PC-3 (cell line): ENCODE results near the gene TECTA. TPM values are rescaled to one million over a fixed set of nuclear protein-coding genes. Genes with fewer than 3 reads are reported as not detected.

Experiments used
- ATAC-seq: fragments of 200-7000 bp; cut with Tn5 transposase; 2 replicates; pipeline ENCODE4 v1.9.1; 2020; ENCODE audit warnings: mild to moderate bottlenecking, moderate library complexity
- BruUV-seq: library from RNA; stranded (reverse); fragments of 400-500 nt; replicated peaks from 2 replicates; lab custom pipeline; 2021; lab: Mats Ljungman, UMichigan
- CTCF ChIA-PET: fragments of 300-600 bp; sonication (Branson Sonifier 250); formaldehyde crosslinking; loops from one replicate; lab custom pipeline; 2022; ENCODE audit warnings: antibody characterized with exemption; lab: Charles Lee
- POLR2A ChIA-PET: fragments of 300-600 bp; sonication (Branson Sonifier 250); formaldehyde crosslinking; loops from one replicate; lab custom pipeline; 2022; ENCODE audit warnings: antibody characterized with exemption; ENCODE audit not compliant: unreplicated experiment; lab: Charles Lee
- DNase-seq: peaks from one replicate; pipeline ENCODE4 v3.0.0-alpha.2; 2015
- H2AFZ ChIP-seq: fragments of 300-600 bp; sonication (generic); 2 replicates; pipeline ENCODE4 v1.6.0; 2016; ENCODE audit warnings: antibody characterized with exemption, low read length
- H3F3A ChIP-seq: fragments of 300-600 bp; sonication (generic); one replicate; pipeline ENCODE4 v1.6.0; 2017; ENCODE audit warnings: antibody characterized with exemption, low read length, control low read depth, mild to moderate bottlenecking; ENCODE audit not compliant: unreplicated experiment
- H3K27ac ChIP-seq: fragments of 300-600 bp; sonication (generic); 2 replicates; pipeline ENCODE4 v1.5.1; 2016; ENCODE audit warnings: mild to moderate bottlenecking, low read length
- H3K27me3 ChIP-seq: fragments of 300-600 bp; sonication (generic); 2 replicates; pipeline ENCODE4 v1.6.1; 2016; ENCODE audit warnings: low read length, mixed read lengths
- H3K36me3 ChIP-seq: fragments of 300-600 bp; sonication (generic); 2 replicates; pipeline ENCODE4 v1.6.1; 2016; ENCODE audit warnings: low read depth, mixed run types, low read length, mixed read lengths
- H3K4me1 ChIP-seq: fragments of 300-600 bp; sonication (generic); 2 replicates; pipeline ENCODE4 v1.5.1; 2016; ENCODE audit warnings: low read length; ENCODE audit not compliant: insufficient read depth
- H3K4me2 ChIP-seq: fragments of 300-600 bp; sonication (generic); 2 replicates; pipeline ENCODE4 v1.6.0; 2016; ENCODE audit warnings: low read length
- H3K4me3 ChIP-seq: fragments of 300-600 bp; sonication (generic); 2 replicates; pipeline ENCODE4 v1.5.1; 2016; ENCODE audit warnings: mild to moderate bottlenecking, low read length, mixed read lengths
- H3K79me2 ChIP-seq: fragments of 300-600 bp; sonication (generic); 2 replicates; pipeline ENCODE4 v1.6.1; 2017; ENCODE audit warnings: low read length, mixed read lengths
- H3K9ac ChIP-seq: fragments of 300-600 bp; sonication (generic); 2 replicates; pipeline ENCODE4 v1.6.0; 2016; ENCODE audit warnings: mild to moderate bottlenecking, low read length
- H3K9me2 ChIP-seq: fragments of 300-600 bp; sonication (generic); replicated peaks from 2 replicates; pipeline ENCODE4 v1.6.1; 2016; ENCODE audit warnings: mixed run types, low read length, mixed read lengths
- H3K9me3 ChIP-seq: fragments of 300-600 bp; sonication (generic); 2 replicates; pipeline ENCODE4 v1.6.1; 2016; ENCODE audit warnings: low read length, mixed read lengths
- H4K20me1 ChIP-seq: fragments of 300-600 bp; sonication (generic); 2 replicates; pipeline ENCODE4 v1.6.1; 2016; ENCODE audit warnings: low read length, mixed read lengths
- CTCF ChIP-seq: fragments of 300-600 bp; sonication (generic); conservative IDR thresholded peaks from 2 replicates; pipeline ENCODE4 v1.5.1; 2017; ENCODE audit warnings: antibody characterized with exemption, low read depth, mild to moderate bottlenecking, low read length
- EZH2 ChIP-seq: fragments of 300-600 bp; sonication (generic); IDR thresholded peaks from one replicate; pipeline ENCODE4 v1.6.1; 2017; ENCODE audit warnings: antibody characterized with exemption, mild to moderate bottlenecking, low read length; ENCODE audit not compliant: unreplicated experiment
- EZH2phosphoT487 ChIP-seq: fragments of 300-600 bp; sonication (generic); IDR thresholded peaks from 2 replicates; pipeline ENCODE4 v1.6.1; 2018; ENCODE audit warnings: mild to moderate bottlenecking, antibody characterized with exemption, low read length, borderline replicate concordance
- intact Hi-C: fragments of 100-400 bp; cut with micrococcal nuclease; formaldehyde crosslinking; loops from 2 replicates; pipeline ENCODE4 v1.9.0; 2023
- total RNA-seq: library from RNA; depleted of rRNA; stranded (reverse); fragments of >200 nt; gene quantifications from 2 replicates; pipeline ENCODE4 v1.2.3, GENCODE V29; 2014

TECTA gene
- total RNA-seq, 1 experiment from 2014 or later = 0.11 TPM

GRCh38 chr11:121086866-121087265 lies 14.2 kb upstream of the TECTA start:
- Histone ChIP-seq H3K79me2 (no peaks in the 10 kb centered on the region), H3K4me2 (no peak overlapping the region), H3K27me3 (no peaks in the 10 kb centered on the region), H3K9me2 (no peaks in the 10 kb centered on the region), H3K9me3 (no peaks in the 10 kb centered on the region), H3K27ac (no peak overlapping the region), H3K4me1 (no peaks in the 10 kb centered on the region), H2AFZ (no peak overlapping the region), H4K20me1 (no peaks in the 10 kb centered on the region), H3K9ac (no peak overlapping the region), H3K36me3 (no peaks in the 10 kb centered on the region; the same call in 1 of the 2 replicates), H3F3A (no peaks in the 10 kb centered on the region), H3K4me3 (no peak overlapping the region)
- DNase-seq (peak; percentile 34), ATAC-seq (no peak)
- ChIA-PET POLR2A (no interaction called here), CTCF (no interaction called here)
- intact Hi-C loops = no loop called here
- TF ChIP-seq EZH2phosphoT487 = no peak
- TF ChIP-seq EZH2 = no peak
- TF ChIP-seq CTCF = no peak
- no TSS peak for BruUV-seq

- ATAC-seq (no peak), DNase-seq (no peak)
- POLR2A ChIA-PET = no interaction called here
- Histone ChIP-seq H3K36me3 (no peaks in the 10 kb centered on the region; the same call in 1 of the 2 replicates), H2AFZ (no peak overlapping the region), H3K27me3 (no peaks in the 10 kb centered on the region), H3K4me1 (no peaks in the 10 kb centered on the region), H3K9me2 (no peaks in the 10 kb centered on the region), H3K4me2 (no peak overlapping the region), H3K27ac (no peak overlapping the region), H3K9ac (no peak overlapping the region), H3K79me2 (no peaks in the 10 kb centered on the region), H3K9me3 (no peaks in the 10 kb centered on the region), H4K20me1 (no peaks in the 10 kb centered on the region), H3K4me3 (no peak overlapping the region), H3F3A (no peaks in the 10 kb centered on the region)
- no TSS peak for BruUV-seq
- intact Hi-C loops = no loop called here
- CTCF ChIA-PET = no interaction called here
- TF ChIP-seq EZH2 = no peak
- TF ChIP-seq CTCF = no peak
- TF ChIP-seq EZH2phosphoT487 = no peak
These were observed 11.5 kb upstream of the TECTA start for GRCh38 chr11:121089566-121089965.

- no peaks in the 10 kb centered on the region for H3K79me2 ChIP-seq
- ATAC-seq (no peak), DNase-seq (no peak)
- H3F3A ChIP-seq = no peaks in the 10 kb centered on the region
- no peaks in the 10 kb centered on the region for H3K27me3 ChIP-seq
- intact Hi-C loops = no loop called here
- no peak overlapping the region for H3K4me2 ChIP-seq
- no peak overlapping the region for H3K4me3 ChIP-seq
- H4K20me1 ChIP-seq = no peaks in the 10 kb centered on the region
- no peak overlapping the region for H3K27ac ChIP-seq
- POLR2A ChIA-PET = no interaction called here
- BruUV-seq = no TSS peak
- H2AFZ ChIP-seq = no peak overlapping the region
- CTCF ChIA-PET = no interaction called here
- no peak overlapping the region for H3K9ac ChIP-seq
- H3K9me3 ChIP-seq = no peaks in the 10 kb centered on the region
- TF ChIP-seq CTCF (no peak), EZH2 (no peak), EZH2phosphoT487 (no peak)
- H3K36me3 ChIP-seq = no peaks in the 10 kb centered on the region; the same call in 1 of the 2 replicates
- H3K9me2 ChIP-seq = no peaks in the 10 kb centered on the region
- H3K4me1 ChIP-seq = no peaks in the 10 kb centered on the region
These were observed 10.8 kb upstream of the TECTA start for GRCh38 chr11:121090145-121090721.
